Measurements from ENCODE around the gene MRTFA.
"Not testable (repeated sequence)": the region's sequence is repeated elsewhere in the genome, so short reads cannot be mapped to it uniquely, and the experiment has no call there.

Gene MRTFA

GRCh38 chr22:40606306-40606705, 30.2 kb downstream of the MRTFA start:
- TF ChIP-seq CTCF (IDR thresholded peaks at IDR 0.05; ENCODE audit: insufficient read depth, missing control alignments) = no peak
- DNase-seq (ENCODE audit: insufficient read length, low spot score) (no peak), FAIRE-seq (no peak)

GRCh38 chr22:40605761-40606160, 30.8 kb downstream of the MRTFA start:
- DNase-seq (ENCODE audit: insufficient read length, low spot score) (no peak), FAIRE-seq (no peak)
- no peak for TF ChIP-seq CTCF (IDR thresholded peaks at IDR 0.05; ENCODE audit: insufficient read depth, missing control alignments)

- no peak for TF ChIP-seq CTCF (IDR thresholded peaks at IDR 0.05; ENCODE audit: insufficient read depth, missing control alignments)
- DNase-seq (ENCODE audit: insufficient read length, low spot score) = no peak
- FAIRE-seq = no peak
These were observed 33.4 kb downstream of the MRTFA start for GRCh38 chr22:40603088-40603605.

GRCh38 chr22:40602231-40602630, 34.3 kb downstream of the MRTFA start:
- no peak for TF ChIP-seq CTCF (IDR thresholded peaks at IDR 0.05; ENCODE audit: insufficient read depth, missing control alignments)
- FAIRE-seq = no peak
- DNase-seq (ENCODE audit: insufficient read length, low spot score) = no peak

GRCh38 chr22:40599731-40600130, 36.8 kb downstream of the MRTFA start:
- DNase-seq (ENCODE audit: insufficient read length, low spot score) (no peak), FAIRE-seq (no peak)
- no peak for TF ChIP-seq CTCF (IDR thresholded peaks at IDR 0.05; ENCODE audit: insufficient read depth, missing control alignments)

- not testable (repeated sequence) for FAIRE-seq; DNase-seq (ENCODE audit: insufficient read length, low spot score)
These were observed 37.8 kb downstream of the MRTFA start for GRCh38 chr22:40598712-40599111.

GRCh38 chr22:40597526-40598430, 38.7 kb downstream of the MRTFA start:
- FAIRE-seq (no peak), DNase-seq (ENCODE audit: insufficient read length, low spot score) (no peak)
- no peak for TF ChIP-seq CTCF (IDR thresholded peaks at IDR 0.05; ENCODE audit: insufficient read depth, missing control alignments)
